Hepatocyte (in vitro differentiated cells): Measurements from ENCODE around the gene NKAIN1. TPM values are rescaled to one million over a fixed set of nuclear protein-coding genes. Genes with fewer than 3 reads are reported as not detected.
"Not testable (repeated sequence)": the region's sequence is repeated elsewhere in the genome, so short reads cannot be mapped to it uniquely, and the experiment has no call there.

Source experiments
- DNase-seq: peaks from one replicate; pipeline ENCODE4 v3.0.0-alpha.2; 2016; ENCODE audit warnings: low spot score
- H2AFZ ChIP-seq: fragments of 200-600 bp; sonication (generic); 2 replicates; pipeline ENCODE4 v1.6.0; 2016; ENCODE audit warnings: antibody characterized with exemption, mild to moderate bottlenecking
- H3K27ac ChIP-seq: fragments of 200-600 bp; sonication (generic); 2 replicates; pipeline ENCODE4 v1.5.1; 2016; ENCODE audit warnings: mild to moderate bottlenecking
- H3K27me3 ChIP-seq: fragments of 200-600 bp; sonication (generic); 2 replicates; pipeline ENCODE4 v1.6.1; 2016
- H3K36me3 ChIP-seq: fragments of 200-600 bp; sonication (generic); replicated peaks from 2 replicates; pipeline ENCODE4 v1.5.1; 2016; ENCODE audit warnings: low read depth; ENCODE audit not compliant: insufficient read depth
- H3K4me1 ChIP-seq: fragments of 200-600 bp; sonication (generic); 2 replicates; pipeline ENCODE4 v1.5.1; 2016; ENCODE audit warnings: mild to moderate bottlenecking, moderate library complexity; ENCODE audit not compliant: insufficient read depth
- H3K4me2 ChIP-seq: fragments of 200-600 bp; sonication (generic); 2 replicates; pipeline ENCODE4 v1.6.0; 2016
- H3K4me3 ChIP-seq: fragments of 200-600 bp; sonication (generic); 2 replicates; pipeline ENCODE4 v1.5.1; 2016; ENCODE audit warnings: mild to moderate bottlenecking
- H3K79me2 ChIP-seq: fragments of 200-600 bp; sonication (generic); 2 replicates; pipeline ENCODE4 v1.6.0; 2017; ENCODE audit warnings: mild to moderate bottlenecking
- H3K9me2 ChIP-seq: fragments of 200-600 bp; sonication (generic); replicated peaks from 2 replicates; pipeline ENCODE4 v1.6.0; 2017; ENCODE audit warnings: mild to moderate bottlenecking; ENCODE audit not compliant: insufficient read depth
- H3K9me3 ChIP-seq: fragments of 200-600 bp; sonication (generic); 2 replicates; pipeline ENCODE4 v1.5.1; 2016; ENCODE audit warnings: low read depth, mild to moderate bottlenecking
- H4K20me1 ChIP-seq: fragments of 200-600 bp; sonication (generic); 2 replicates; pipeline ENCODE4 v1.6.0; 2016; ENCODE audit warnings: mild to moderate bottlenecking; ENCODE audit not compliant: insufficient read depth, poor library complexity, severe bottlenecking
- CTCF ChIP-seq: fragments of 200-600 bp; sonication (generic); IDR thresholded peaks from 2 replicates; pipeline ENCODE4 v1.5.1; 2016; ENCODE audit warnings: antibody characterized with exemption, mild to moderate bottlenecking; ENCODE audit not compliant: poor library complexity
- EZH2 ChIP-seq: fragments of 200-600 bp; sonication (generic); IDR thresholded peaks from 2 replicates; pipeline ENCODE4 v1.6.1; 2016; ENCODE audit warnings: antibody characterized with exemption, mild to moderate bottlenecking, borderline replicate concordance
- EZH2phosphoT487 ChIP-seq: fragments of 200-600 bp; sonication (generic); IDR thresholded peaks from one replicate; pipeline ENCODE4 v1.6.1; 2018; ENCODE audit warnings: antibody characterized with exemption, mild to moderate bottlenecking, low read depth, moderate library complexity; ENCODE audit not compliant: unreplicated experiment, severe bottlenecking
- WGBS: methylation state at CpG from one replicate; pipeline ENCODE4 v1.1.6; 2016; ENCODE audit warnings: low lambda C conversion rate; ENCODE audit errors: missing lambda C conversion rate; 5-methylcytosine and 5-hydroxymethylcytosine counted together
- polyA plus RNA-seq: library from polyadenylated mRNA; unstranded; fragments of >200 nt; fragmentation: Nextera tagmentation; extraction: Ambion mirVana; gene quantifications from 2 replicates; pipeline ENCODE4 v1.2.1, GENCODE V29; 2016
- total RNA-seq: library from RNA; depleted of rRNA; stranded (reverse); fragments of >200 nt; gene quantifications from 2 replicates; pipeline ENCODE4 v1.2.3, GENCODE V29; 2014

The NKAIN1 gene
- total and polyA plus RNA-seq, 2 experiments from 2014 or later, result 1.8 to 2.2 TPM

- no peak for DNase-seq
- Histone ChIP-seq H3K36me3 (no peaks in the 10 kb centered on the region), H3K4me3 (no peak overlapping the region), H2AFZ (no peak overlapping the region), H3K79me2 (no peaks in the 10 kb centered on the region), H3K4me2 (no peak overlapping the region), H3K27ac (no peak overlapping the region), H3K27me3 (no peaks in the 10 kb centered on the region), H4K20me1 (no peaks in the 10 kb centered on the region), H3K4me1 (no peaks in the 10 kb centered on the region), H3K9me3 (no peaks in the 10 kb centered on the region), H3K9me2 (no peaks in the 10 kb centered on the region)
- WGBS, result 74% methylated on average over 6 of the region's 7 CpGs
- TF ChIP-seq EZH2phosphoT487, result no peak
- no peak for TF ChIP-seq CTCF
- no peak for TF ChIP-seq EZH2
Measured at GRCh38 chr1:31198600-31198999, 41.1 kb downstream of the NKAIN1 start.

GRCh38 chr1:31198150-31198549, 41.5 kb downstream of the NKAIN1 start:
- TF ChIP-seq EZH2phosphoT487 (no peak), CTCF (no peak), EZH2 (no peak)
- no peak overlapping the region for H2AFZ ChIP-seq
- H3K36me3 ChIP-seq, result no peaks in the 10 kb centered on the region
- no peaks in the 10 kb centered on the region for H3K4me1 ChIP-seq
- no peaks in the 10 kb centered on the region for H3K9me3 ChIP-seq
- no peak overlapping the region for H3K27ac ChIP-seq
- no peak for DNase-seq
- H3K79me2 ChIP-seq, result no peaks in the 10 kb centered on the region
- H3K4me3 ChIP-seq, result no peak overlapping the region
- 88% methylated on average over 7 of the region's 7 CpGs for WGBS
- no peak overlapping the region for H3K4me2 ChIP-seq
- no peaks in the 10 kb centered on the region for H3K9me2 ChIP-seq
- no peaks in the 10 kb centered on the region for H3K27me3 ChIP-seq
- no peaks in the 10 kb centered on the region for H4K20me1 ChIP-seq

GRCh38 chr1:31196685-31197084, 43.0 kb downstream of the NKAIN1 start:
- WGBS, result 93% methylated on average over 2 of the region's 2 CpGs
- H3K9me2 ChIP-seq, result no peaks in the 10 kb centered on the region

GRCh38 chr1:31195267-31195666, 44.4 kb downstream of the NKAIN1 start:
- not testable (repeated sequence) for H3K9me2 ChIP-seq, DNase-seq, H3K9me3 ChIP-seq, H3K36me3 ChIP-seq, H3K79me2 ChIP-seq, H2AFZ ChIP-seq, H3K27ac ChIP-seq, H3K4me1 ChIP-seq, H3K4me2 ChIP-seq, H4K20me1 ChIP-seq, H3K27me3 ChIP-seq, H3K4me3 ChIP-seq
- 93% methylated on average over 10 of the region's 10 CpGs for WGBS

More at GRCh38 chr1:31196685-31197084, 43.0 kb downstream of the NKAIN1 start:
- H3K4me1 ChIP-seq, result no peaks in the 10 kb centered on the region
- no peaks in the 10 kb centered on the region for H3K27me3 ChIP-seq
- H3K79me2 ChIP-seq, result no peaks in the 10 kb centered on the region
- no peak for TF ChIP-seq EZH2phosphoT487
- no peak for TF ChIP-seq CTCF
- TF ChIP-seq EZH2, result no peak
- no peaks in the 10 kb centered on the region for H4K20me1 ChIP-seq
- no peak overlapping the region for H3K27ac ChIP-seq
- peak; percentile 5 for DNase-seq
- H3K36me3 ChIP-seq, result no peaks in the 10 kb centered on the region
- no peak overlapping the region for H2AFZ ChIP-seq
- no peaks in the 10 kb centered on the region for H3K9me3 ChIP-seq
- H3K4me2 ChIP-seq, result no peak overlapping the region
- no peak overlapping the region for H3K4me3 ChIP-seq
